Ammon's horn (tissue), 1 donor: ENCODE data around the gene GPD1L.
A peak's percentile ranks its signal among the peaks of the same experiment; 100 is the strongest.
"Not testable (repeated sequence)": the region's sequence is repeated elsewhere in the genome, so short reads cannot be mapped to it uniquely, and the experiment has no call there.

Experiments
- DNase-seq: peaks from one replicate; pipeline ENCODE4 v3.0.0-alpha.2; 2016; ENCODE audit warnings: low spot score

GPD1L gene

GRCh38 chr3:32180141-32180784 is 73.8 kb downstream of the GPD1L start:
- DNase-seq = no peak

GRCh38 chr3:32181365-32181764 is 74.9 kb downstream of the GPD1L start:
- no peak for DNase-seq

- DNase-seq = no peak
Observed at GRCh38 chr3:32181796-32182195, 75.4 kb downstream of the GPD1L start.

- no peak for DNase-seq
Observed at GRCh38 chr3:32184187-32184730, 77.8 kb downstream of the GPD1L start.

- no peak for DNase-seq
Observed at GRCh38 chr3:32186097-32186496, 79.7 kb downstream of the GPD1L start.

- DNase-seq = no peak
Observed at GRCh38 chr3:32186876-32187275, 80.5 kb downstream of the GPD1L start.

GRCh38 chr3:32189693-32190092 is 83.3 kb downstream of the GPD1L start:
- no peak for DNase-seq

- not testable (repeated sequence) for DNase-seq
Observed at GRCh38 chr3:32190556-32190955, 84.1 kb downstream of the GPD1L start.

- no peak for DNase-seq
Observed at GRCh38 chr3:32193101-32193500, 86.7 kb downstream of the GPD1L start.

- no peak for DNase-seq
Observed at GRCh38 chr3:32194653-32195052, 88.2 kb downstream of the GPD1L start.

- DNase-seq = no peak
Observed at GRCh38 chr3:32195995-32196540, 89.6 kb downstream of the GPD1L start.

- DNase-seq = no peak
Observed at GRCh38 chr3:32197991-32198390, 91.6 kb downstream of the GPD1L start.

- no peak for DNase-seq
Observed at GRCh38 chr3:32198714-32199113, 92.3 kb downstream of the GPD1L start.

GRCh38 chr3:32200490-32200889 is 94.1 kb downstream of the GPD1L start:
- no peak for DNase-seq

- DNase-seq = no peak
Observed at GRCh38 chr3:32200992-32201758, 94.8 kb downstream of the GPD1L start.

- peak; percentile 26 for DNase-seq
Observed at GRCh38 chr3:32202496-32202895, 96.1 kb downstream of the GPD1L start.

- DNase-seq = peak; percentile 20
Observed at GRCh38 chr3:32203854-32204253, 97.4 kb downstream of the GPD1L start.

- DNase-seq = no peak
Observed at GRCh38 chr3:32208447-32208846, 102.0 kb downstream of the GPD1L start.

- no peak for DNase-seq
Observed at GRCh38 chr3:32215185-32215584, 108.8 kb downstream of the GPD1L start.

- DNase-seq = no peak
Observed at GRCh38 chr3:32216172-32216783, 109.9 kb downstream of the GPD1L start.

GRCh38 chr3:32217339-32217738 is 110.9 kb downstream of the GPD1L start:
- DNase-seq = no peak
